SK-N-SH treated with all-trans-retinoic acid at 6 μM for 48 hours (cell line): ENCODE data around the gene RNF175.

ENCODE experiments used
- ESRRG ChIP-seq: fragments of 250-450 bp; sonication (Bioruptor Pico); IDR thresholded peaks from 2 replicates; pipeline ENCODE4 v1.6.1; 2021; ENCODE audit warnings: mild to moderate bottlenecking
- ISL1 ChIP-seq: fragments of 250-450 bp; sonication (Bioruptor Pico); IDR thresholded peaks from 2 replicates; pipeline ENCODE4 v2.1.2; 2022; ENCODE audit warnings: mild to moderate bottlenecking, moderate library complexity
- PPARA ChIP-seq: fragments of 250-450 bp; sonication (Bioruptor Pico); IDR thresholded peaks from 2 replicates; pipeline ENCODE4 v1.5.0; 2020; ENCODE audit warnings: mild to moderate bottlenecking, borderline replicate concordance
- RARB ChIP-seq: fragments of 250-450 bp; sonication (Bioruptor Pico); IDR thresholded peaks from 2 replicates; pipeline ENCODE4 v1.8.0; 2021; ENCODE audit warnings: mild to moderate bottlenecking, moderate library complexity
- ZC3H10 ChIP-seq: fragments of 250-450 bp; sonication (Bioruptor Pico); IDR thresholded peaks from 2 replicates; pipeline ENCODE4 v1.5.1; 2021; ENCODE audit warnings: mild to moderate bottlenecking, moderate library complexity
- ZNF8 ChIP-seq: fragments of 450-650 bp; formaldehyde crosslinking; IDR thresholded peaks from 2 replicates; pipeline ENCODE4 v1.5.0; 2020; ENCODE audit warnings: mild to moderate bottlenecking, moderate library complexity
- TF ChIP-seq, protein P1 (sequence below): fragments of 250-450 bp; sonication (Bioruptor Pico); IDR thresholded peaks from 2 replicates; pipeline ENCODE4 v1.8.0; 2020; ENCODE audit warnings: mild to moderate bottlenecking, moderate library complexity, borderline replicate concordance
- TF ChIP-seq, protein P2 (sequence below): fragments of 250-450 bp; sonication (Bioruptor Pico); IDR thresholded peaks from 2 replicates; pipeline ENCODE4 v1.5.1; 2020; ENCODE audit warnings: low read depth, mild to moderate bottlenecking, moderate library complexity
- TF ChIP-seq, protein P3 (sequence below): fragments of 250-450 bp; sonication (Bioruptor Pico); IDR thresholded peaks from 2 replicates; pipeline ENCODE4 v1.5.1; 2021; ENCODE audit warnings: mild to moderate bottlenecking, moderate library complexity

DNA sequence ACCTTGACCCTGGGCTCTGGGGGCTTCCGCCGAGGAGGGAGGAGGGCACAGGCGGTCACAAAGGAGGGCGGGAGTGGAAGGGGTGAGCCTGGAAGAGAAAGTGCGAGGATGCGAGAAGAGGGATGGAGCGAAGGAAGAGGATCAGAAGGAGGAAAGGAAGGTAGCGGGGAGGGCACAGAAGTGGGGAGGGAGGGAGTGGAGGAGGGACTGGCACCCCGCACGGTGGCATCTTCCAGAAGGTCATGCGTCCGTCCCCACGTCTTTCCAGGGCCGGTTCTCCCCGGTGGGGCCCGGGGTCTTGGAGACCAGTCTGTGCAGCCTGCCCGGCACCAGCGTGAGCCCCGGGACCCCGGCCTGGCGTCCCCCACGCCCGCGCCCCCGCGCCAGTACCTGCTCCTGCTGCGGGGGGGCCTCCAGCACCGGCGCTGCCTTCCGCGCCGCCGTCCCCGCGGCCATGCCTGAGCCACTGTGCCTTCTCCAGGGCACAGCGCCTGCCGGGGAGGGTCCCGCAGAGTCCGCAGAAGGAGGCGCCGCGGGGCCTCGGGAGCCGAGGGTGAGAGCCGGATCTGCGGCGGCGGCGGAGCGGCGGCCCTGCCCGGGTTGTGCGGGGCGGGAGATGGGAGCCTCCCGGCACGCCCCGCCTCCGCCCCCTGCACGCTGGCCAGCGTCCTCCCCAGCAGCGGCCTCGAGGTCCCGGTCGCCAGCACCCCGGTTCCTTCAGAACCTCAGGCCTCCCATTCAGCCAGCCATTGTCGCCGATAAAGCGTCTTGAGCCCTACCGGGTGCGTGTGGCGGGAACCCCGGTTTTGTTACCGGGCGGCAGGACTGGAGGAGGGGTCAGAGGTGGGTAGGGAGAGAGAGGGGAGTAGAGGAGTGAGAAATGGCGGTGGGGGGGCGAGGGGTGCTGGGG is at the start of gene RNF175:
- no peak for TF ChIP-seq ZNF8 (CRISPR knock-in tag)
- TF ChIP-seq ESRRG (CRISPR knock-in tag), result no peak
- no peak for TF ChIP-seq PPARA (CRISPR knock-in tag)
- TF ChIP-seq, protein P1, sequence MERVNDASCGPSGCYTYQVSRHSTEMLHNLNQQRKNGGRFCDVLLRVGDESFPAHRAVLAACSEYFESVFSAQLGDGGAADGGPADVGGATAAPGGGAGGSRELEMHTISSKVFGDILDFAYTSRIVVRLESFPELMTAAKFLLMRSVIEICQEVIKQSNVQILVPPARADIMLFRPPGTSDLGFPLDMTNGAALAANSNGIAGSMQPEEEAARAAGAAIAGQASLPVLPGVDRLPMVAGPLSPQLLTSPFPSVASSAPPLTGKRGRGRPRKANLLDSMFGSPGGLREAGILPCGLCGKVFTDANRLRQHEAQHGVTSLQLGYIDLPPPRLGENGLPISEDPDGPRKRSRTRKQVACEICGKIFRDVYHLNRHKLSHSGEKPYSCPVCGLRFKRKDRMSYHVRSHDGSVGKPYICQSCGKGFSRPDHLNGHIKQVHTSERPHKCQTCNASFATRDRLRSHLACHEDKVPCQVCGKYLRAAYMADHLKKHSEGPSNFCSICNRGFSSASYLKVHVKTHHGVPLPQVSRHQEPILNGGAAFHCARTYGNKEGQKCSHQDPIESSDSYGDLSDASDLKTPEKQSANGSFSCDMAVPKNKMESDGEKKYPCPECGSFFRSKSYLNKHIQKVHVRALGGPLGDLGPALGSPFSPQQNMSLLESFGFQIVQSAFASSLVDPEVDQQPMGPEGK (CRISPR knock-in tag), result no peak
- TF ChIP-seq ZC3H10 (CRISPR knock-in tag), result no peak
- no peak for TF ChIP-seq RARB (CRISPR knock-in tag)
- TF ChIP-seq ISL1 (CRISPR knock-in tag), result no peak
- TF ChIP-seq, protein P2, sequence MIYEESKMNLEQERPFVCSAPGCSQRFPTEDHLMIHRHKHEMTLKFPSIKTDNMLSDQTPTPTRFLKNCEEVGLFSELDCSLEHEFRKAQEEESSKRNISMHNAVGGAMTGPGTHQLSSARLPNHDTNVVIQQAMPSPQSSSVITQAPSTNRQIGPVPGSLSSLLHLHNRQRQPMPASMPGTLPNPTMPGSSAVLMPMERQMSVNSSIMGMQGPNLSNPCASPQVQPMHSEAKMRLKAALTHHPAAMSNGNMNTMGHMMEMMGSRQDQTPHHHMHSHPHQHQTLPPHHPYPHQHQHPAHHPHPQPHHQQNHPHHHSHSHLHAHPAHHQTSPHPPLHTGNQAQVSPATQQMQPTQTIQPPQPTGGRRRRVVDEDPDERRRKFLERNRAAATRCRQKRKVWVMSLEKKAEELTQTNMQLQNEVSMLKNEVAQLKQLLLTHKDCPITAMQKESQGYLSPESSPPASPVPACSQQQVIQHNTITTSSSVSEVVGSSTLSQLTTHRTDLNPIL (CRISPR knock-in tag), result no peak
- TF ChIP-seq, protein P3, sequence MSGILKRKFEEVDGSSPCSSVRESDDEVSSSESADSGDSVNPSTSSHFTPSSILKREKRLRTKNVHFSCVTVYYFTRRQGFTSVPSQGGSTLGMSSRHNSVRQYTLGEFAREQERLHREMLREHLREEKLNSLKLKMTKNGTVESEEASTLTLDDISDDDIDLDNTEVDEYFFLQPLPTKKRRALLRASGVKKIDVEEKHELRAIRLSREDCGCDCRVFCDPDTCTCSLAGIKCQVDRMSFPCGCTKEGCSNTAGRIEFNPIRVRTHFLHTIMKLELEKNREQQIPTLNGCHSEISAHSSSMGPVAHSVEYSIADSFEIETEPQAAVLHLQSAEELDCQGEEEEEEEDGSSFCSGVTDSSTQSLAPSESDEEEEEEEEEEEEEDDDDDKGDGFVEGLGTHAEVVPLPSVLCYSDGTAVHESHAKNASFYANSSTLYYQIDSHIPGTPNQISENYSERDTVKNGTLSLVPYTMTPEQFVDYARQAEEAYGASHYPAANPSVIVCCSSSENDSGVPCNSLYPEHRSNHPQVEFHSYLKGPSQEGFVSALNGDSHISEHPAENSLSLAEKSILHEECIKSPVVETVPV (CRISPR knock-in tag), result no peak
